Measurements from ENCODE around the gene AGBL1. TPM values are rescaled to one million over a fixed set of nuclear protein-coding genes. Genes with fewer than 3 reads are reported as not detected.

The AGBL1 gene
- total RNA-seq, 2 donors from 2014 or later = not detected

- Histone ChIP-seq H3K27ac (no peak overlapping the region), H3K36me3 (replicated peaks in 1 of 2; ENCODE audit: insufficient read depth in 1 of 2, low read depth in 2 of 2) (no peaks in the 10 kb centered on the region), H3K27me3 (no peaks in the 10 kb centered on the region), H3K4me1 (no peaks in the 10 kb centered on the region), H3K4me3 (no peak overlapping the region), H3K9me3 (no peaks in the 10 kb centered on the region)
- DNase-seq (no peak), ATAC-seq (no peak)
- TF ChIP-seq CTCF (IDR thresholded peaks at IDR 0.05) (no peak), POLR2A (IDR thresholded peaks at IDR 0.05) (no peak)
- intact Hi-C loops (cut with DNase I) = no loop called here
- 60 to 63% methylated on average over 4 of the region's 4 CpGs for WGBS, 2 donors
Measured at GRCh38 chr15:86055688-86056087, 24.0 kb upstream of the AGBL1 start.

GRCh38 chr15:86059851-86060250 is 19.8 kb upstream of the AGBL1 start:
- H3K36me3 ChIP-seq (replicated peaks in 1 of 2; ENCODE audit: insufficient read depth in 1 of 2, low read depth in 2 of 2) = no peaks in the 10 kb centered on the region

GRCh38 chr15:86060674-86061073 is 19.0 kb upstream of the AGBL1 start:
- no peak overlapping the region for H3K27ac ChIP-seq
- DNase-seq (peak in 1 of 4 donors; percentile 9), ATAC-seq (no peak)
- H3K36me3 ChIP-seq (replicated peaks in 1 of 2; ENCODE audit: insufficient read depth in 1 of 2, low read depth in 2 of 2) = no peaks in the 10 kb centered on the region
- intact Hi-C loops (cut with DNase I) = no loop called here
- H3K9me3 ChIP-seq = no peaks in the 10 kb centered on the region
- H3K4me3 ChIP-seq = no peak overlapping the region
- WGBS, 2 donors = 41 to 46% methylated on average over 3 of the region's 3 CpGs
- TF ChIP-seq CTCF (IDR thresholded peaks at IDR 0.05) (no peak), POLR2A (IDR thresholded peaks at IDR 0.05) (no peak)
- no peaks in the 10 kb centered on the region for H3K4me1 ChIP-seq
- no peaks in the 10 kb centered on the region for H3K27me3 ChIP-seq

More at GRCh38 chr15:86059851-86060250, 19.8 kb upstream of the AGBL1 start:
- Histone ChIP-seq H3K27me3 (no peaks in the 10 kb centered on the region), H3K4me1 (no peaks in the 10 kb centered on the region), H3K4me3 (no peak overlapping the region), H3K27ac (no peak overlapping the region), H3K9me3 (no peaks in the 10 kb centered on the region)
- intact Hi-C loops (cut with DNase I) = no loop called here
- DNase-seq (no peak), ATAC-seq (no peak)
- 48 to 54% methylated on average over 4 of the region's 4 CpGs for WGBS, 2 donors
- no peak for TF ChIP-seq POLR2A (IDR thresholded peaks at IDR 0.05)
- no peak for TF ChIP-seq CTCF (IDR thresholded peaks at IDR 0.05)

- WGBS, 2 donors = 79 to 81% methylated on average over 12 of the region's 12 CpGs
- DNase-seq = no peak
Measured at GRCh38 chr15:86061581-86061980, 18.1 kb upstream of the AGBL1 start.

More at GRCh38 chr15:86061581-86061980, 18.1 kb upstream of the AGBL1 start:
- Histone ChIP-seq H3K27me3 (no peaks in the 10 kb centered on the region), H3K27ac (no peak overlapping the region), H3K36me3 (replicated peaks in 1 of 2; ENCODE audit: insufficient read depth in 1 of 2, low read depth in 2 of 2) (no peaks in the 10 kb centered on the region), H3K4me1 (no peaks in the 10 kb centered on the region), H3K9me3 (no peaks in the 10 kb centered on the region), H3K4me3 (no peak overlapping the region)
- intact Hi-C loops (cut with DNase I) = no loop called here
- TF ChIP-seq CTCF (IDR thresholded peaks at IDR 0.05) = no peak
- no peak for TF ChIP-seq POLR2A (IDR thresholded peaks at IDR 0.05)
- ATAC-seq = no peak
